Stimulated activated naive CD8-positive, alpha-beta T cell treated with anti-CD3 and anti-CD28 coated beads, Interleukin-15, Interleukin-2, amounts not matched to agents 100 ng/mL and 50 ng/mL, for 24 hours (primary cell): ENCODE data around the gene IL1RAPL1.

Source experiments
- H3K27ac Mint-ChIP-seq: one replicate; pipeline ENCODE4 v1.8.0; 2021; ENCODE audit warnings: mild to moderate bottlenecking, mixed read lengths
- H3K27me3 Mint-ChIP-seq: one replicate; pipeline ENCODE4 v1.8.0; 2021; ENCODE audit warnings: mixed read lengths
- H3K36me3 Mint-ChIP-seq: one replicate; pipeline ENCODE4 v1.8.0; 2021; ENCODE audit warnings: low read depth, mixed read lengths
- H3K4me1 Mint-ChIP-seq: one replicate; pipeline ENCODE4 v1.8.0; 2021; ENCODE audit warnings: low read depth, mixed read lengths
- H3K4me3 Mint-ChIP-seq: one replicate; pipeline ENCODE4 v1.8.0; 2021; ENCODE audit warnings: mild to moderate bottlenecking, mixed read lengths
- H3K9me3 Mint-ChIP-seq: one replicate; pipeline ENCODE4 v1.8.0; 2021; ENCODE audit warnings: mixed read lengths

IL1RAPL1 gene

GRCh38 chrX:29490606-29491005 is 903.4 kb downstream of the IL1RAPL1 start:
- Mint-ChIP-seq H3K4me1 (no peaks in the 10 kb centered on the region), H3K27me3 (no peaks in the 10 kb centered on the region), H3K9me3 (no peaks in the 10 kb centered on the region), H3K4me3 (no peak overlapping the region), H3K36me3 (no peaks in the 10 kb centered on the region), H3K27ac (no peak overlapping the region)

- Mint-ChIP-seq H3K36me3 (no peaks in the 10 kb centered on the region), H3K27me3 (no peaks in the 10 kb centered on the region), H3K4me3 (no peak overlapping the region), H3K4me1 (no peaks in the 10 kb centered on the region), H3K9me3 (no peaks in the 10 kb centered on the region), H3K27ac (no peak overlapping the region)
These were observed 904.4 kb downstream of the IL1RAPL1 start for GRCh38 chrX:29491659-29492058.

- Mint-ChIP-seq H3K36me3 (no peaks in the 10 kb centered on the region), H3K27me3 (no peaks in the 10 kb centered on the region), H3K27ac (no peak overlapping the region), H3K9me3 (no peaks in the 10 kb centered on the region), H3K4me3 (no peak overlapping the region), H3K4me1 (no peaks in the 10 kb centered on the region)
These were observed 909.5 kb downstream of the IL1RAPL1 start for GRCh38 chrX:29496636-29497180.

GRCh38 chrX:29506729-29507128 is 919.5 kb downstream of the IL1RAPL1 start:
- Mint-ChIP-seq H3K4me1 (no peaks in the 10 kb centered on the region), H3K27ac (no peak overlapping the region), H3K27me3 (no peaks in the 10 kb centered on the region), H3K9me3 (peaks cover 6% of the 10 kb centered on the region), H3K36me3 (no peaks in the 10 kb centered on the region), H3K4me3 (no peak overlapping the region)

- H3K36me3 Mint-ChIP-seq, result no peaks in the 10 kb centered on the region
- no peak overlapping the region for H3K4me3 Mint-ChIP-seq
- H3K27ac Mint-ChIP-seq, result no peak overlapping the region
- H3K4me1 Mint-ChIP-seq, result no peaks in the 10 kb centered on the region
- no peaks in the 10 kb centered on the region for H3K27me3 Mint-ChIP-seq
- no peaks in the 10 kb centered on the region for H3K9me3 Mint-ChIP-seq
These were observed 930.9 kb downstream of the IL1RAPL1 start for GRCh38 chrX:29518100-29518499.

- no peaks in the 10 kb centered on the region for H3K27me3 Mint-ChIP-seq
- no peak overlapping the region for H3K4me3 Mint-ChIP-seq
- H3K36me3 Mint-ChIP-seq, result no peaks in the 10 kb centered on the region
- H3K27ac Mint-ChIP-seq, result no peak overlapping the region
- no peaks in the 10 kb centered on the region for H3K4me1 Mint-ChIP-seq
- H3K9me3 Mint-ChIP-seq, result no peaks in the 10 kb centered on the region
These were observed 941.0 kb downstream of the IL1RAPL1 start for GRCh38 chrX:29528281-29528680.

- Mint-ChIP-seq H3K4me3 (no peak overlapping the region), H3K27ac (no peak overlapping the region), H3K9me3 (no peaks in the 10 kb centered on the region), H3K27me3 (no peaks in the 10 kb centered on the region), H3K4me1 (no peaks in the 10 kb centered on the region), H3K36me3 (no peaks in the 10 kb centered on the region)
These were observed 943.3 kb downstream of the IL1RAPL1 start for GRCh38 chrX:29530501-29530900.

GRCh38 chrX:29531336-29531735 is 944.1 kb downstream of the IL1RAPL1 start:
- no peak overlapping the region for H3K27ac Mint-ChIP-seq
- H3K36me3 Mint-ChIP-seq, result no peaks in the 10 kb centered on the region
- H3K27me3 Mint-ChIP-seq, result no peaks in the 10 kb centered on the region
- no peaks in the 10 kb centered on the region for H3K4me1 Mint-ChIP-seq
- H3K9me3 Mint-ChIP-seq, result no peaks in the 10 kb centered on the region
- no peak overlapping the region for H3K4me3 Mint-ChIP-seq

- H3K4me1 Mint-ChIP-seq, result no peaks in the 10 kb centered on the region
- H3K27ac Mint-ChIP-seq, result no peak overlapping the region
- no peak overlapping the region for H3K4me3 Mint-ChIP-seq
- H3K9me3 Mint-ChIP-seq, result no peaks in the 10 kb centered on the region
- H3K27me3 Mint-ChIP-seq, result no peaks in the 10 kb centered on the region
- no peaks in the 10 kb centered on the region for H3K36me3 Mint-ChIP-seq
These were observed 948.2 kb downstream of the IL1RAPL1 start for GRCh38 chrX:29535212-29536162.

GRCh38 chrX:29541038-29541437 is 953.8 kb downstream of the IL1RAPL1 start:
- Mint-ChIP-seq H3K27ac (no peak overlapping the region), H3K27me3 (no peaks in the 10 kb centered on the region), H3K36me3 (no peaks in the 10 kb centered on the region), H3K4me1 (no peaks in the 10 kb centered on the region), H3K4me3 (no peak overlapping the region), H3K9me3 (no peaks in the 10 kb centered on the region)

- Mint-ChIP-seq H3K9me3 (no peaks in the 10 kb centered on the region), H3K4me1 (no peaks in the 10 kb centered on the region), H3K36me3 (no peaks in the 10 kb centered on the region), H3K27me3 (no peaks in the 10 kb centered on the region), H3K4me3 (no peak overlapping the region), H3K27ac (no peak overlapping the region)
These were observed 954.9 kb downstream of the IL1RAPL1 start for GRCh38 chrX:29542152-29542551.

- no peak overlapping the region for H3K27ac Mint-ChIP-seq
- H3K27me3 Mint-ChIP-seq, result no peaks in the 10 kb centered on the region
- H3K36me3 Mint-ChIP-seq, result no peaks in the 10 kb centered on the region
- H3K4me3 Mint-ChIP-seq, result no peak overlapping the region
- no peaks in the 10 kb centered on the region for H3K4me1 Mint-ChIP-seq
- no peaks in the 10 kb centered on the region for H3K9me3 Mint-ChIP-seq
These were observed 958.6 kb downstream of the IL1RAPL1 start for GRCh38 chrX:29545878-29546277.

- Mint-ChIP-seq H3K27me3 (no peaks in the 10 kb centered on the region), H3K4me1 (no peaks in the 10 kb centered on the region), H3K4me3 (no peak overlapping the region), H3K9me3 (no peaks in the 10 kb centered on the region), H3K27ac (no peak overlapping the region), H3K36me3 (no peaks in the 10 kb centered on the region)
These were observed 960.6 kb downstream of the IL1RAPL1 start for GRCh38 chrX:29547877-29548276.

- Mint-ChIP-seq H3K4me3 (no peak overlapping the region), H3K27ac (no peak overlapping the region), H3K36me3 (no peaks in the 10 kb centered on the region), H3K4me1 (no peaks in the 10 kb centered on the region), H3K9me3 (no peaks in the 10 kb centered on the region), H3K27me3 (no peaks in the 10 kb centered on the region)
These were observed 966.3 kb downstream of the IL1RAPL1 start for GRCh38 chrX:29553542-29553941.

- Mint-ChIP-seq H3K9me3 (peaks cover 3% of the 10 kb centered on the region), H3K4me1 (no peaks in the 10 kb centered on the region), H3K36me3 (no peaks in the 10 kb centered on the region), H3K27ac (no peak overlapping the region), H3K4me3 (no peak overlapping the region), H3K27me3 (no peaks in the 10 kb centered on the region)
These were observed 968.3 kb downstream of the IL1RAPL1 start for GRCh38 chrX:29555465-29556091.
